Stimulated activated naive CD4-positive, alpha-beta T cell (primary cell): ENCODE data around the gene DRC7.
"Not testable (repeated sequence)": the region's sequence is repeated elsewhere in the genome, so short reads cannot be mapped to it uniquely, and the experiment has no call there.

Source experiments
- DNase-seq, 6 experiments: peaks; one replicate each; lab custom pipeline; 2025; lab: John Stamatoyannopoulos, UW

DRC7 gene

GRCh38 chr16:57660715-57661463, 33.7 kb upstream of the DRC7 start:
- no peak for DNase-seq

GRCh38 chr16:57661510-57661909, 33.1 kb upstream of the DRC7 start:
- DNase-seq: no peak

GRCh38 chr16:57661936-57662906, 32.4 kb upstream of the DRC7 start:
- DNase-seq: no peak

GRCh38 chr16:57663436-57663835, 31.2 kb upstream of the DRC7 start:
- DNase-seq: no peak

GRCh38 chr16:57663917-57664661, 30.5 kb upstream of the DRC7 start:
- no peak for DNase-seq

GRCh38 chr16:57664662-57665025, 30.0 kb upstream of the DRC7 start:
- DNase-seq: no peak

- DNase-seq: no peak
Observed at GRCh38 chr16:57665541-57665940, 29.1 kb upstream of the DRC7 start.

- no peak for DNase-seq
Observed at GRCh38 chr16:57666353-57667047, 28.1 kb upstream of the DRC7 start.

- no peak for DNase-seq
Observed at GRCh38 chr16:57667048-57667525, 27.5 kb upstream of the DRC7 start.

GRCh38 chr16:57667526-57668262, 26.9 kb upstream of the DRC7 start:
- DNase-seq: no peak

GRCh38 chr16:57668263-57668571, 26.4 kb upstream of the DRC7 start, which contains the start of gene ADGRG3:
ADGRG3 (plus strand) TSS chr16:57668306; CDS start chr16:57668348, 42 bp downstream.
- DNase-seq: no peak

- no peak for DNase-seq
Observed at GRCh38 chr16:57668630-57669475, 25.8 kb upstream of the DRC7 start.

GRCh38 chr16:57669476-57670162, 25.0 kb upstream of the DRC7 start:
- no peak for DNase-seq

GRCh38 chr16:57670196-57670595, 24.4 kb upstream of the DRC7 start:
- no peak for DNase-seq

- not testable (repeated sequence) for DNase-seq
Observed at GRCh38 chr16:57671451-57671850, 23.2 kb upstream of the DRC7 start.

- no peak for DNase-seq
Observed at GRCh38 chr16:57672416-57672815, 22.2 kb upstream of the DRC7 start.

- DNase-seq: no peak
Observed at GRCh38 chr16:57672824-57673223, 21.8 kb upstream of the DRC7 start.

GRCh38 chr16:57675741-57676551, 18.7 kb upstream of the DRC7 start:
- no peak for DNase-seq
